Activated CD4-positive, alpha-beta T cell treated with anti-CD3 and anti-CD28 coated beads, Interleukin-2, amount 50 U/mL, for 16 hours (primary cell): ENCODE results near the gene GABARAP.

Source experiments
- DNase-seq: peaks from one replicate; pipeline ENCODE4 v3.0.0-alpha.2; 2020

The GABARAP gene

DNA sequence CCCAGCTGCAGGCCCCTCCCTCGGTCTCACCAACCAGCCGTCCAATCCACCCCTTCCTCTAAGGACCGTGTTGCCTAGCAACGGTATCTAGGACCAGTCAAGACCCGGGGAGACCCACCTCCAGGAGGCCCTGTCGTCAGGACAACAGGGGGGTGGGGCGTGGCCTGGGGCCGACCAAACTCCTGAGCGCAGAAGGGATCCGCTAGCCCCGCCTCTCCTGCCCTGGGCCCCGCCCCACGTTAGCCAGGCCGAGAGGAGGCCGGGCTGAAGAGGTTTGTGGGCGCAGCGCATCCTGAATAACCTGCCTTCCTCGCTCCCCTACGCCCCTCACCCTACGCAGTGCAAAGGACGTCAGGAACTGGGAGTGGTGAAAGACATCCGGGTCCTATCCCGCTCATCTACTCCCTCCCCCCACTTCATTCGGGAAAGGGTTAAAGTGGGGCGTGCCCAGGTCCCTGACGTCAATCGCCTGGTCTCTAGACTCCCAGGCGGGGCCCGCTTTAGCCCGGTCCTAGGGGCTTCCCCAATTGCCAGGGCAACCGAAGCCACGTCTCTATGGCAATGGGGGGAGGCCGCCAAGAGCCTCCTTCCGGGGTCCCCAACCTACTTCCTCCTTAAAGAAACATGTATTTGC lies 37.3 kb downstream of the GABARAP start:
- DNase-seq, result peak; percentile 92

DNA sequence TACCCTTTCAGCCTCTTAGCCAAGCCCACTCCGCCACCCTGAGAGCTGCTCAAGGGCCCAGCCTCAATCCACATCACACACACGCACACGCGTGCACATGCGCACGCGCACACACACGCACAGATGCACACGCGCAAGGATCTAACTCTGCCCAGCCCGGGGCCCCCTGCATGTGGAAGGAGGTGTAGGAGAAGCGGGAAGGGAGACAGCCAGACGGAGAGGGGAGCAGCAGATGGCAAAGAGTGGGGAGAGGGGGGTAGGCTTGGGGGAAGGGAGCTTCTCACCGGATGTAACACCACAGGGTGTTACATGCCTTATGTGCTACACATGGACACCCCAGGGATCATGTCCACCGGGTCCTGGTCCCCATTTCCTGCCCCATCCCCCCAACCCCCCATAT lies 37.9 kb downstream of the GABARAP start:
- no peak for DNase-seq

DNA sequence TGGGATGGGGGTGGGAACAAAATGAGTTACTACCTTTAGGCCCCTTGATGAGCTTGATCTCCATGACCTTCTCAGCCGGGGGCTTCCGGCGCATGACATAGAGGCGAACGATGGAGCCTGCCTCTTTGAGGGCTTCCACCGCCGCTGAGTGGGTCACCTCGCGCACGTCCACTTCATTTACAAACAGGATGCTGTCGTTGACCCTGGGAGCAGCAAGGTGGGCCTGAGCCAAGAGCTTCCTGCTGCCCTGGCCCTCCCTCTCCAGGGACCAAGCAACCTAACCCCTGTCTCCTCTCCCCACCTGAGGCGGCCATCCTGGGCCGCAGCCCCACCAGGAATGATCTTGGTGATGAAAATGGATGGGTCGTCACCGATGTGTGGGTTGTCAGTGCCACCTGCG lies 38.9 kb downstream of the GABARAP start:
- no peak for DNase-seq

DNA sequence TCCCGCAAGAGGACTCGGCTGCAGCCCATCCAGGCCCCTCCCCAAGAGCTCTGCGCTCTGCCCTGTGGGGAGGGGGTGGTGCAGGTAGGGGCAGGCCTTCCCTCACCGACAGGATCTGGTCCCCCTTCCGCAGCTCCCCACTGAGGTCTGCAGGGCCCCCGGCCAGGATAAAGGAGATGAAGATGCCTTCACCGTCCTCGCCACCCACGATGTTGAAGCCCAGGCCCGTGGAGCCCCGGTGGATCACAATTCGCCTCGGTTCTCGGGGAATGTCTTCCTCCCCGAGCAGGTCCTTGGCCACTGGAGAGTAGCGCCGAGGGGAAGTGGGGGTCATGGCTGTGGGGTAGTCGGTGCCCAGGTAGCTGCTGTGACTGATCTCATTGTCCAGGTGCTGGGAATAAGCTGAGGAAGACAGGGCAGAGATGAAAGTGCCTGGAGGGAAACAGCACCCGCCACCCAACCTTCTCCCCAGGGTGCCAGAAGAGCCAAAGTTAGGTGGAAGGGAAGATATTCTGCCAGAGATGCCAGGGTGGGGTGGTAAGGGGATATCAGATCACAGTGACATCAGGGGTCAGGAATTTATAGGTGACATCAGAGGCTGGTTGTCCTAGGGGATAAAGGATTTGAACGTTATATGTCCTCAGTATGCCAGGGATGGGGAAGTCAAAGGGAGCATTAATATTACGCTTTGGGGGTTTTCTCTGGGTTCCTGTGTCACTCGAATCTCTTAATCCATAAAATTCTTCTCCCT lies 45.4 kb downstream of the GABARAP start:
- no peak for DNase-seq

DNA sequence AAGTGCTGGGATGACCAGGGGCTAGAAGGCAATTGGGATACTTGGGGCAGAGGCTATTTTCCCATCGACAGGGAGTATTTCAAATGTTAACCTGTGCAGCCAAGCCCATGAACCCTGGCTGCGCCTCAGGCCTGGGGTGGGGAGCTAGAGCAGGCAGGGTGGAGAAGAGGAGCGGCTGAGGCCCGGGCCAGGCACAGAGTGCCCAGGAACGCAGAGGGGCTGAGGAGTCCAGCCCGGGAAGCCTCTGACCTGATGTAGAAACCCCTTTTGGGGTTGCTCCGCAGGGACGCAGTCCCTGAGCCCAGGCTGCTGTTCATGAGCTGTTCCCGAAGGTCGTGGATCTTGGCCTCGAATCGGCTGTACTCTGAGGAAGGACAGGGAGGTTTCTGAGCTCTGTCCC lies 46.3 kb downstream of the GABARAP start:
- DNase-seq, result no peak

DNA sequence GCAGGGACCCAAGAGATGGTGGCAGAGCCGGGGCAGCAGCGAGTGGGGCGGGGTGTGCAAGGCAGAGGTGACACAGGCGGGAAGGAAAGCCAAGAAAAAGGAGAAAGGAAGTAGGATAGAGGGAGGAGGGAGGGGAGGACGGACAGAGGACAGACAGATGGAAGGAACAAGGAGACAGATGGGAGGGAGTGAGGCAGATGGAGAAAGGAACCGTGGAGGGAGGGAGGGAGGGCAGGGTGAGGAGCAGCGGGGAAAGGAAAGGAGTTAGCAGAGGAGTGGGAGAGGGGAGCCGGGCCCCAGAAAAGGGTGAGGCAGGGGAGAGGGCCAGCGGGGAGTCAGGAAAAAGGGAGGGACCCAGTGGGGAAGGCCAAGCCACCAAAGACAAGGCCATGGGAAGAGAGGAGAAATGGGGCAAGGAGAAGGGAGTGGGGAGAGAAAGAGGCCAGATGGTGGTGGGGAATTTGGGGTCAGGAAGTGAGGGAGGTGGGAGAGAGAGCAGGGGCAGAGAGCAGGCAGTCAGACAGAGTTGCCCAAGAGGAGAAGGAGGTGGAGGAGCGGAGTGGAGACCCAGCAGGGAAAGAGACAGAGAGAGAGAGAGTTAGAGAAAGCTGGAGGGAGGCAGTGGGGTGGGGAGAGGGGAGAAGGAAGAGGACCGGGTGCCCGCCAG lies 49.8 kb downstream of the GABARAP start:
- no peak for DNase-seq

DNA sequence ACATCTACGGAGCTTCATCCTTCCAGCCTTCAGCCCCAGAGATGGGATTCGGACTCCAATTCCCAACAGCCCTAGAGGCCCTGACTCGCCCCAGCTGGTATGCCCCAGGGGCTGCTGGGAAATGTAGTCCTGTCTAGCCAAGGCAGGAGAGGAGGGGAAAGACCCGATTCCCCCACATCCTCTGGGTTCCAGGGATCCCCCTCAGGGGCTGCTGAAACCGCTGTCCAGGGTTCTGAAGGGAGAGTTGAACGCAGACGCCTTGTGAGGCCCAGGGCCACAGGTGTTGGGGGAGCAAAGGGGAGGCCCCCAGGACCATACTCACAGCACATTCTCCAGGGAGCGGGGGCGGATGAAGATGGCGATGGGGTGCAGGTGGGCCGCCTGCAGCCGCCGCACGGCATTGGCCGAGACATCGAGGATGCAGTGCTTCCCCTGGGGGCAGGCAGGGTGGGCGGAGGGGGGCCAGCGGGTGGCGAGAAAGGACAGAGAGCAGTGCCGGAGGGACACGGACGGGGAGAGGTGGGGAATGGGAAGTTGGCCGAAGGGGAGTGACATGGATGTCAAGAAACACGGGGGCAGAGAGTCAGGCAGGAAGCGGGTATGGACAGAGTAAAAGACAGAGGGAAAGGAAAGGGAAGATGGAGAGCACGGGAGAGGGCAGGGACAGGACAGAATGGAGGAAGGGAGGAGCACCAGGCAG lies 50.5 kb downstream of the GABARAP start:
- peak; percentile 25 for DNase-seq

DNA sequence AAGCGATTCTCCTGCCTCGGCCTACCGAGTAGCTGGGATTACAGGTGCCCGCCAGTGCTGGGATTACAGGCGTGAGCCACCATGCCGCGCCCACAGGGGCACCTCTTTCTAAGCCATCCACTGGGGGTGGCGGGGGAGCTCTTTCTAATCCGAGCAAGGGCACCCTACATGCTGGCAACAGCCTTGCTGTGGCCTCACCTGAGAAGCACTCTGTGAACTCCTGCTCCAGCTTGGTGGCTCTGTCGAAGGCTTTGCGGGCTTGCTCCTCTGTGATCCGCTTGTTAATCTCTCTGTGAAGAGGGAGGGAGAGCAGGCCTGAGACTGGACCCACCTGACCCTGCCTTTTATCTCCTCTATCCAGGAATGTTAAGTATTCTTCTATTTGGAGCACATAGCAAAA lies 51.2 kb downstream of the GABARAP start:
- no peak for DNase-seq

DNA sequence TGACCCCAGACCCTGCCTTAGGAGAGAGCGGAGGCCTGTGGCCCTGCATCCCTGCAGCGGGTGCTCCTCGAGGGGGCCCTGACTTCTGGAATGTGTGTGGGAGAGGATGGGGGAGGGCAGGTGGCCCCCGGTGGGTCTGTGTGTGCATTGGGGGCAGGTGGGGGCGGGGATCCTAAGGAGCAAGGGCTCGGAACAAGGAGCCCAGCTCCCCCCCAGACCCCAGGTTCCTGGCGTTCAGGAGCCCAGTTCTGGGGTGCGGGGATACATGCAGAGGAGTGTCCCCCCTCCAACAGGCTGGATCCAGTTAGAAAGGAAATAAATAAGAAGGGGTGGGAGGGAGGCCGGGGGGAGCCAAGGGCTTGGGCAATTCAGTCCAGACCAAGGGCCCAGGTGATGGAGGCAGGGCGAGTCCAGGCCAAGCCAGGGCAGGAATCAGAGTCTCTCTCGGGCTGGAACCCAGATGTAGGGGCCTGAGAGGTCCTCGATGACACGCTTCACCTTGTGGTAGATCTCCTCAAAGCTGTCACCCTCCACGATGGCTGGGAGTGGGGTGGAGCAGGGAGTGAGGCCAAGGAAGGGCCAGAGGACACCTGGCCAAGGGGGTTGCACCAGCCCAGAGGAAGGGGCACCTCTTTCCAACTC lies 51.9 kb downstream of the GABARAP start:
- no peak for DNase-seq
